HG03558 (cell line): ENCODE data around the gene DMRTC1B.
"Not testable (repeated sequence)": the region's sequence is repeated elsewhere in the genome, so short reads cannot be mapped to it uniquely, and the experiment has no call there.

ENCODE experiments used
- ATAC-seq: cut with Tn5 transposase; IDR thresholded peaks from one replicate; pipeline ENCODE4 v1.9.1; 2021; ENCODE audit warnings: moderate number of reproducible peaks; ENCODE audit not compliant: unreplicated experiment; ENCODE audit errors: extremely low read depth

The DMRTC1B gene, protein sequence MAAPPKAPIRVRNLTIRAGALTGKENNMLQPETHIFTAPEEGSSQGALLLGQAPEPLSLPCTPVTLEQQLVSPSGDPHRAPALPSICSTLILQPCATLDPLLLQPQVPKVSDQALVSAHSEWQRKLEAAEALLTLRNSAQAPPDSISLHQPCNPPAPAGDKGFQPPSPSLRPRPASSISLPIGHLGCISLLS

DNA sequence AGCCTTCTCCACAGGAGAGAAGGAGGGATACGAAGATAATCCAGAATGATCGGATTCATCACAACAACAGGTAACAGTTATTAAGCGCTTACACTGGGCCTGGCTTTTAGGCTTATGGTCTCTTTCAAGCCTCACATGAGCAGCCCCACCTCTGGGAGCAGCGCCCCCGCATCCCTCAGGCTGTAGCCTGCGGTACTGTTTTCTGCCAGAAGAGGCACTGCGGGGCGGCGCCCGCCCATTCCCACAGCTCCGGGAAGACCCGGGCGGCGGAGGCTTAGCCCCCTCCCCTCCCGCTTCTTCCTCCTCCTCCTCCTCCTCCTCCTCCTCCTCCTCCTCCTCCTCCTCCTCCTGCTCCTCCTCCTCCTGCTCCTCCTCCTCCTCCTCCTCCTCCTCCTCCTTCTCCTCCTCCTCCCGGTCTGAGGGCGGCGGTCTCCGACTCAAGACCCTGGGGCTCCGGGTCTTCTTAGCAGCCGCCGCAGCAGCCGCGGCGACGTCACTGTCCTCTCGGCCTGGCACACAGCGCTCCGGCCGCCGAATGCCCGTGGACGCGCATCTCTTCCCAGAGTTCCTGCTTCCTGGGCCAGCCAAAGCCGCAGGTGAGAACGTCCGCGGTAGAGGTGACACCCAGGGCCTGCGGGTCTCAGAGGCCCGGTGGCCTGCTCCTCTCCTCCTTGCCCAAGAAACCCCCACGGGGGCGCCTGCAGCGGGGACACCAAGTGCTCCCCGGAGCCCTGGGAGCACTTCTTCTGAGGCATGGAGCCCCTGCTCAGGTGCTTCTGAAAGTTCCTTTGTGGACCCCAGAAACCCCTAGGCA is at the start of gene DMRTC1B:
Gene DMRTC1B, plus strand, starts transcription at position 238 of the 814 bp plus-strand sequence. CDS start 68,246 bp downstream, outside the sequence.
- ATAC-seq, result peak; percentile 63

DNA sequence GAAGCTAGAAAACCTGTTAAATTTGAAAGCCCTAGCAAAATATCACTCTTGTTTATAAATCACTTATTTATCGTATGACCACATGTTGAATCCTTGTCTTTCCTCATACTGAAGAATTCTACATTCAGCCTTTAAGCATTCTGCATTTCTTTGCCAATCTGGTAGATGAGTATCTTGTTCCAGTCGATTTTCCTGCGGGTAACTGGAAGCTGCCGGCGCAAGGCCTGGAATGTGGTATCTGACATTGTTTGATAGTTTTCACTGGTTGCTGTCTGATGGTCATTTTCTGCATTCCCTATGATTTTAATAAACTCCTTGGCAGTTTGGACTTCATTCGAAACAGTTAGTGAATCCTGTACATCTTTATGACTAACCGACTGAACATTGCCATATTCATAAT is 48.8 kb upstream of the DMRTC1B start:
- ATAC-seq, result no peak

DNA sequence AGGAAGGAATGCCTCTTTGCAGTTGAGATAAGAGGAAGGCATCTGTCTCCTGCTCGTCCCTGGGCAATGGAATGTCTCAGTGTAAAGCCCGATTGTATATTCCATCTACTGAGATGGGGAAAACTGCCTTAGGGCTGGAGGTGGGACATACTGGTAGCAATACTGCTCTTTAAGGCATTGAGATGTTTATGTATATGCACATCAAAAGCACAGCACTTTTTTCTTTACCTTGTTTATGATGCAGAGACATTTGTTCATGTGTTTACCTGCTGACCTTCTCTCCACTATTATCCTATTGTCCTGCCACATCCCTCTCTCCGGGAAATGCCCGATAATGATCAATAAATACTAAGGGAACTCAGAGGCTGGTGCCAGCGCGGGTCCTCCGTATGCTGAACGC is 43.1 kb upstream of the DMRTC1B start:
- ATAC-seq, result not testable (repeated sequence)

DNA sequence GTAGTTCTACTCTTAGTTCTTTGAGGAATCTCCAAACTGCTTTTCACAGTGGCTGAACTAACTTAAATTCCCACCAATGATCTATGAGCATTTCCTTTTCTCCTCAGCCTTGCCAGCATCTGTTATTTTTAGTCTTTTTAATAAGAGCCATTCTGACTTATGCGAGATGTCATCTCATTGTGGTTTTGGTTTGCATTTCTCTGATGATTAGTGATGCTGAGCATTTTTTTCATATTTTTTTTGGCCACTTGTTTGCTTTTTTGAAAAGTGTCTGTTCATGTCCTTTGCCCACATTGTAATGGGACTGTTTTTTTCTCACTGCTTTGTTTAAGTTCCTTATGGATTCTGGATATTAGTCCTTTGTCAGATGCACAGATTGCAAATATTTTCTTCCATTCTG is 41.1 kb upstream of the DMRTC1B start:
- ATAC-seq, result no peak

DNA sequence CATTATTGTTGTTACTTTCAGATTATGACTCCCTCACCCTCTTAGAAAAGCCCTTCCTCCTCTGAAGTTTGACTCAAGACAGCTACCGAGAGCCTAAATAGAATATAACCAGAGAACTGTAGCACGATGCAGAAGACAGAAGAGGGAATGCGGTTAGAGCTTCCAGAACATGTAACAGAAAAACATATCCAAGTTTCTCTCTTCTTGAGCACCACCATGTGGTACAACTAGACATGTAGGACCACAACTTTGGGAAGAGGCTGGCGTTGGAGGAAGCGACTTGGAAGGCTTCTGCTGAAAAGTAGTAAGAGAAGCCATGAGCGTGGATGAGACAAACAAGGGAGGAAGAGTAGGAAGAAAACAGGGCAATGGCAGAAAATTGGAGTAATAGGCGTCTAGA is 31.1 kb upstream of the DMRTC1B start:
- ATAC-seq, result not testable (repeated sequence)

- not testable (repeated sequence) for ATAC-seq
Measured at GRCh38 chrX:72748545-72748944, 28.1 kb upstream of the DMRTC1B start.

DNA sequence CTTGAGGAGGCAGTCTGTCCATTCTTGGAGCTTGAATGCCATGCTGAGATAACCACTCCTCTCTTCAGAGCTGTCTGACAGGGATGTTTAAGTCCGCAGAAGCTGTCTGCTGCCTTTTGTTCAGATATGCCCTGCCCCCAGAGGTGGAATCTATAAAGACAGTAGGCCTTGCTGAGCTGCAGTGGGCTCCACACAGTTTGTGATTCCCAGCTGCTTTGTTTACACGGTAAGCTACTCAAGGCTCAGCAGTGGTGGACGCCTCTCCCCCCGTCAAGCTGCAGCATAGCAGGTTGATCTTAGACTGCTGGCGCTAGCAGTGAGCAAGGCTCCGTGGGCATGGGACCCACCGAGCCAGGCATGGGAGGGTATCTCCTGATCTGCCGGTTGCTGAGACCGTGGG is 16.2 kb upstream of the DMRTC1B start:
- not testable (repeated sequence) for ATAC-seq

- peak; percentile 43 for ATAC-seq
Measured at GRCh38 chrX:72777467-72777790, 739 bp downstream of the DMRTC1B start.

GRCh38 chrX:72778146-72778545 is 1.5 kb downstream of the DMRTC1B start:
- ATAC-seq, result not testable (repeated sequence)

- ATAC-seq, result not testable (repeated sequence)
Measured at GRCh38 chrX:72782560-72782959, 5.9 kb downstream of the DMRTC1B start, which contains the start of gene FAM236B. Gene FAM236B, minus strand, starts transcription at chrX:72782660. Its CDS starts 100 bp downstream, at chrX:72782560.

- ATAC-seq, result not testable (repeated sequence)
Measured at GRCh38 chrX:72783365-72783936, 6.8 kb downstream of the DMRTC1B start.

DNA sequence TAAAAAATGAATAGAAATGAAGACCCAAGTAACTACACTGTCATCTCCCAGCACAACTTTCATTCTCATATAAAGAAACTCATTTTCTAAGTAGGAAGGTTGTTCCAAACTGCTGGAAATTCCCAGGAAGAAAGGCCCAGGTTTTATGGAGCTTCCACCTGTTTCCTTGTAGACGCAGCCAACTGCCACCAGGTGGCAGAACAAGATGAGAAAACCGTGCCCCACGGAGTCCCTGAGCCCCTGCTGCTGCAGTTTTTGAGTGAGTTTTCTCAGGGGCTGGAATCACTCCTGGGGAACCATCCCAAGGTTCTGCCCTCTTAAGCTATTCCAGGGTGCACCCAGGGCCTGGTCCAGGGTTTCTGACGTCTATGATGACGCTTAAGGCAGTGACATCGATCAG is 7.3 kb downstream of the DMRTC1B start:
- ATAC-seq, result not testable (repeated sequence)

GRCh38 chrX:72788142-72788541 is 11.5 kb downstream of the DMRTC1B start:
- not testable (repeated sequence) for ATAC-seq

DNA sequence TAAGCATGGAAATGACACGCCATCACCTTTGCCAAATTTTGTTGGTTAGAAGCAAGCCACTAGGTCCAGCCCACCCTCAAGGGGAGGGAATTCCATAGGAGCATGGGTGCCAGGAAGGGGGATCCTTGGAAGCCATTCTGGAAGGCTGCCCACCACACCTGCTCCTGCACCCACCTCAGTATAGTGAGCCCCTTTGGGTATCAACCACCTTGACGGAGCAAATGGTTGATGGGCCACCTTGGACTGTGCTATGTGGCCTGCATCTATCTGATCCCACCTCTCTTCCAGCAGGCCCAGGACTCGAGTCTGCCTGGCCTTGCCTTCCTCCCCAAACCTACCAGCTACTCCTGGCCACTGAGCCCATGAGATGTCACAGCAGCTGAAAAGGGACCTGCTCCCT is 13.7 kb downstream of the DMRTC1B start:
- not testable (repeated sequence) for ATAC-seq

GRCh38 chrX:72808110-72808509 is 31.4 kb downstream of the DMRTC1B start, which contains the start of gene FAM236D:
Gene FAM236D, minus strand, starts transcription at chrX:72808210. Its CDS starts 100 bp downstream, at chrX:72808110.
- ATAC-seq, result not testable (repeated sequence)

- not testable (repeated sequence) for ATAC-seq
Measured at GRCh38 chrX:72830701-72831100, 54.0 kb downstream of the DMRTC1B start.

DNA sequence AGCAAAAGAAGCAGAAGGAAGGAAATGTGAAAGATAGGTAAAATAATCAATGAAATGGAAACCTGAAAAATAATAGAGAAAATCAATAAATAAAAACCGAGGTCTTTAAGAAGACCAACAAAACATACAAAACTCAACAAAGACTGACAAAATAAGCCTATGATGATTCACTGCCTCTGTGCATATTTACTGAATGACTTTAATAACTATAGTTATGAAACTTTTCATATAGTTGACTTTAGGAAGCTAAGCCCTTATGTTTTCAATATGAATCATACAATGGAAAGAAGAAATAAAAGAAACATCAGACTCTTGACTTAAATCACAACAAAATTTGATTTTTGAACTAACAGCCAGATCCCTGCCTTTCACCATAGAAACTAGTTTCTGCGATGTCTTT is 60.8 kb downstream of the DMRTC1B start:
- not testable (repeated sequence) for ATAC-seq

DNA sequence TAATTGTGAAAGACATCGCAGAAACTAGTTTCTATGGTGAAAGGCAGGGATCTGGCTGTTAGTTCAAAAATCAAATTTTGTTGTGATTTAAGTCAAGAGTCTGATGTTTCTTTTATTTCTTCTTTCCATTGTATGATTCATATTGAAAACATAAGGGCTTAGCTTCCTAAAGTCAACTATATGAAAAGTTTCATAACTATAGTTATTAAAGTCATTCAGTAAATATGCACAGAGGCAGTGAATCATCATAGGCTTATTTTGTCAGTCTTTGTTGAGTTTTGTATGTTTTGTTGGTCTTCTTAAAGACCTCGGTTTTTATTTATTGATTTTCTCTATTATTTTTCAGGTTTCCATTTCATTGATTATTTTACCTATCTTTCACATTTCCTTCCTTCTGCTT is 106.2 kb downstream of the DMRTC1B start:
- ATAC-seq, result not testable (repeated sequence)

DNA sequence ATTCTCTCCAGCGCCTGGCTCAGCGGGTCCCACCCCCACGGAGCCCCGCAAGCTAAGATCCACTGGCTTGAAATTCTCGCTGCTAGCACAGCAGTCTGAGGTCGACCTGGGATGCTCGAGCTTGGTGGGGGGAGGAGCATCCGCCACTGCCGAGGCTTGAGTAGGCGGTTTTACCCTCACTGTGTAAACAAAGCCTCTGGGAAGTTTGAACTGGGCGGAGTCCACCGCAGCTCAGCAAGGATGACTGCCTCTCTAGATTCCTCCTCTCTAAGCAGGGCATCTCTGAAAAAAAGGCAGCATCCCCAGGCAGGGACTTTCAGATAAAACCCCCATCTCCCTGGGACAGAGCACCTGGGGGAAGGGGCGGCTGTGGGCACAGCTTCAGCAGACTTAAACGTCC is 113.0 kb downstream of the DMRTC1B start:
- ATAC-seq, result not testable (repeated sequence)
